IMR-90 (cell line): ENCODE results near the gene USP32. TPM values are rescaled to one million over a fixed set of nuclear protein-coding genes. Genes with fewer than 3 reads are reported as not detected.

Experiments used
- ATAC-seq: fragments of 200-7000 bp; cut with Tn5 transposase; 2 replicates; pipeline ENCODE4 v1.9.1; 2020; ENCODE audit warnings: low read depth, mild to moderate bottlenecking, moderate library complexity
- BruUV-seq: library from RNA; stranded (reverse); fragments of 400-500 nt; replicated peaks from 2 replicates; lab custom pipeline; 2021; lab: Mats Ljungman, UMichigan
- CTCF ChIA-PET: fragments of 300-600 bp; formaldehyde crosslinking; extraction: SDS; loops from one replicate; lab custom pipeline; 2021; ENCODE audit warnings: antibody characterized with exemption; lab: Yijun Ruan, JAX
- POLR2A ChIA-PET: fragments of 300-600 bp; sonication (Branson Sonifier 250); formaldehyde crosslinking; loops from one replicate; lab custom pipeline; 2022; ENCODE audit warnings: antibody characterized with exemption; ENCODE audit not compliant: unreplicated experiment; lab: Charles Lee
- DNase-seq: peaks from one replicate; pipeline ENCODE4 v3.0.0; 2013
- H2AFZ ChIP-seq: replicated peaks from 2 replicates; pipeline ENCODE3; 2013; ENCODE audit warnings: low read length, mild to moderate bottlenecking; ENCODE audit not compliant: poor library complexity
- H2AK5ac ChIP-seq: 2 replicates; pipeline ENCODE4 v1.6.1; 2013; ENCODE audit warnings: low read depth, low read length, inconsistent platforms
- H2AK9ac ChIP-seq: replicated peaks from 2 replicates; pipeline ENCODE3; 2013; ENCODE audit warnings: mild to moderate bottlenecking, low read depth, low read length, moderate library complexity; ENCODE audit not compliant: poor library complexity
- H2BK120ac ChIP-seq: 2 replicates; pipeline ENCODE4 v1.6.1; 2013; ENCODE audit warnings: low read depth, low read length, inconsistent platforms
- H2BK15ac ChIP-seq: 3 replicates; pipeline ENCODE4 v1.6.1; 2013; ENCODE audit warnings: low read depth, low read length, inconsistent platforms
- H2BK20ac ChIP-seq: 2 replicates; pipeline ENCODE4 v1.6.1; 2013; ENCODE audit warnings: low read depth, mild to moderate bottlenecking, inconsistent platforms, low read length, moderate library complexity
- H2BK5ac ChIP-seq: 2 replicates; pipeline ENCODE4 v1.6.1; 2013; ENCODE audit warnings: mild to moderate bottlenecking, low read depth, low read length, inconsistent platforms; ENCODE audit not compliant: poor library complexity, severe bottlenecking
- H3K14ac ChIP-seq: replicated peaks from 2 replicates; pipeline ENCODE4 v1.6.1; 2013; ENCODE audit warnings: low read depth, low read length, inconsistent platforms
- H3K18ac ChIP-seq: 2 replicates; pipeline ENCODE4 v1.6.1; 2013; ENCODE audit warnings: low read depth, low read length, control low read depth
- H3K23ac ChIP-seq: 2 replicates; pipeline ENCODE4 v1.6.1; 2013; ENCODE audit warnings: low read depth, low read length, inconsistent platforms
- H3K27ac ChIP-seq: 2 replicates; pipeline ENCODE4 v1.5.1; 2013; ENCODE audit warnings: mild to moderate bottlenecking, control low read depth, low read length; ENCODE audit not compliant: insufficient read depth
- H3K27me3 ChIP-seq: 2 replicates; pipeline ENCODE4 v1.6.1; 2013; ENCODE audit warnings: low read length; ENCODE audit not compliant: control insufficient read depth, insufficient read depth
- H3K36me3 ChIP-seq: 2 replicates; pipeline ENCODE4 v1.6.1; 2013; ENCODE audit warnings: low read length, mixed read lengths; ENCODE audit not compliant: control insufficient read depth, insufficient read depth
- H3K4ac ChIP-seq: 2 replicates; pipeline ENCODE4 v1.6.1; 2013; ENCODE audit warnings: low read depth, low read length, inconsistent platforms
- H3K4me1 ChIP-seq: 2 replicates; pipeline ENCODE4 v1.6.1; 2013; ENCODE audit warnings: low read length, mixed read lengths; ENCODE audit not compliant: control insufficient read depth, insufficient read depth
- H3K4me2 ChIP-seq: 2 replicates; pipeline ENCODE4 v1.6.1; 2013; ENCODE audit warnings: low read depth, mild to moderate bottlenecking, control low read depth, low read length, moderate library complexity
- H3K4me3 ChIP-seq: 2 replicates; pipeline ENCODE4 v1.5.1; 2013; ENCODE audit warnings: low read depth, mild to moderate bottlenecking, control low read depth, low read length, moderate library complexity; ENCODE audit not compliant: insufficient read depth
- H3K56ac ChIP-seq: 2 replicates; pipeline ENCODE4 v1.6.1; 2013; ENCODE audit warnings: low read length, inconsistent platforms; ENCODE audit not compliant: insufficient read depth; ENCODE audit errors: extremely low read depth
- H3K79me1 ChIP-seq, 2 experiments: 2 replicates each; pipeline ENCODE4 v1.6.1; 2013; ENCODE audit warnings: low read length in 2 of 2, inconsistent platforms in 1 of 2, low read depth in 1 of 2
- H3K9ac ChIP-seq: 2 replicates; pipeline ENCODE4 v1.6.1; 2013; ENCODE audit warnings: low read depth, low read length, control low read depth
- H3K9me1 ChIP-seq: 2 replicates; pipeline ENCODE4 v1.6.1; 2013; ENCODE audit warnings: low read length, inconsistent platforms; ENCODE audit not compliant: insufficient read depth
- H3K9me3 ChIP-seq: 2 replicates; pipeline ENCODE4 v1.6.1; 2013; ENCODE audit warnings: low read length; ENCODE audit not compliant: control insufficient read depth, insufficient read depth
- H4K20me1 ChIP-seq: 2 replicates; pipeline ENCODE4 v1.6.1; 2013; ENCODE audit warnings: low read length, inconsistent platforms; ENCODE audit not compliant: insufficient read depth
- H4K5ac ChIP-seq: 2 replicates; pipeline ENCODE4 v1.6.1; 2013; ENCODE audit warnings: mild to moderate bottlenecking, low read depth, low read length, control low read depth
- H4K8ac ChIP-seq, 2 experiments: 2 replicates each; pipeline ENCODE4 v1.6.1; 2013; ENCODE audit warnings: low read depth in 2 of 2, low read length in 2 of 2, control low read depth in 1 of 2, inconsistent platforms in 1 of 2
- H4K91ac ChIP-seq: 2 replicates; pipeline ENCODE4 v1.6.1; 2013; ENCODE audit warnings: low read depth, low read length, inconsistent platforms; ENCODE audit not compliant: insufficient read depth
- BHLHE40 ChIP-seq: fragments of 150-350 bp; IDR thresholded peaks from 2 replicates; pipeline ENCODE4 v1.6.1; 2016; ENCODE audit warnings: mild to moderate bottlenecking, low read depth, low read length
- CEBPB ChIP-seq: IDR thresholded peaks from 2 replicates; pipeline ENCODE4 v1.6.1; 2012; ENCODE audit warnings: low read depth, low read length, improper control_type of control experiment
- CHD1 ChIP-seq: IDR thresholded peaks from 2 replicates; pipeline ENCODE4 v1.6.1; 2012; ENCODE audit warnings: low read depth, low read length, improper control_type of control experiment
- ELK1 ChIP-seq: fragments of 150-350 bp; IDR thresholded peaks from 2 replicates; pipeline ENCODE4 v1.6.1; 2016; ENCODE audit warnings: low read depth, mild to moderate bottlenecking, low read length, moderate library complexity, borderline replicate concordance
- FOS ChIP-seq: fragments of 150-350 bp; IDR thresholded peaks from 2 replicates; pipeline ENCODE4 v1.6.1; 2016; ENCODE audit warnings: low read depth, low read length
- MAFK ChIP-seq: IDR thresholded peaks from 2 replicates; pipeline ENCODE4 v1.6.1; 2012; ENCODE audit warnings: low read depth, low read length, improper control_type of control experiment
- MAZ ChIP-seq: IDR thresholded peaks from 2 replicates; pipeline ENCODE4 v1.6.1; 2012; ENCODE audit warnings: low read depth, mild to moderate bottlenecking, low read length, improper control_type of control experiment, moderate library complexity, borderline replicate concordance
- MXI1 ChIP-seq: IDR thresholded peaks from 2 replicates; pipeline ENCODE4 v1.6.1; 2012; ENCODE audit warnings: low read depth, mild to moderate bottlenecking, low read length, moderate library complexity, borderline replicate concordance
- NFE2L2 ChIP-seq: fragments of 150-350 bp; IDR thresholded peaks from 2 replicates; pipeline ENCODE4 v1.6.1; 2016; ENCODE audit warnings: low read depth, mild to moderate bottlenecking, low read length
- RCOR1 ChIP-seq: IDR thresholded peaks from 2 replicates; pipeline ENCODE4 v1.6.1; 2012; ENCODE audit warnings: mild to moderate bottlenecking, low read length, improper control_type of control experiment; ENCODE audit not compliant: insufficient replicate concordance
- SMC3 ChIP-seq: fragments of 150-350 bp; IDR thresholded peaks from 2 replicates; pipeline ENCODE4 v1.6.1; 2016; ENCODE audit warnings: low read depth, mild to moderate bottlenecking, antibody characterized with exemption, low read length, moderate library complexity
- WGBS, 2 experiments: methylation state at CpG; one replicate each; pipeline versions ENCODE4 v1.1.5 to v1.1.7; 2013; ENCODE audit warnings: missing lambda C conversion rate in 2 of 2; ENCODE audit not compliant: insufficient read length in 1 of 2; ENCODE audit errors: extremely low coverage in 2 of 2; 5-methylcytosine and 5-hydroxymethylcytosine counted together
- dilution Hi-C: fragments of 300-500 bp; cut with HindIII; formaldehyde crosslinking; loops from one replicate; pipeline ENCODE4 v1.14.3; 2018; ENCODE audit warnings: low sequenced_read_pairs; ENCODE audit not compliant: unreplicated experiment
- in situ Hi-C: fragments of 300-500 bp; cut with MboI; formaldehyde crosslinking; loops from 3 replicates; pipeline ENCODE4 v1.14.3; 2019; ENCODE audit warnings: low sequenced_read_pairs, inconsistent platforms, mixed read lengths
- intact Hi-C: fragments of 100-400 bp; cut with micrococcal nuclease; formaldehyde crosslinking; loops from 2 replicates; pipeline ENCODE4 v1.10.0; 2022
- polyA plus RNA-seq, 3 experiments: library from polyadenylated mRNA; depleted of rRNA; stranded (reverse); fragments of >200 nt; gene quantifications; 2 replicates each; pipeline ENCODE4 v1.2.3, GENCODE V29; 2012; ENCODE audit warnings: low replicate concordance in 1 of 3
- total RNA-seq: library from RNA; depleted of rRNA; stranded (reverse); fragments of >200 nt; gene quantifications from 2 replicates; pipeline ENCODE4 v1.2.3, GENCODE V29; 2012
- TF ChIP-seq, protein P1 (sequence below): fragments of 150-350 bp; IDR thresholded peaks from 2 replicates; pipeline ENCODE4 v1.6.1; 2017; ENCODE audit warnings: mild to moderate bottlenecking, antibody characterized with exemption, low read length, low read depth

Gene USP32
- total and polyA plus RNA-seq, 2 of the 4 experiments (the other 2 are of a cell fraction): 16.8 to 46.8 TPM

DNA sequence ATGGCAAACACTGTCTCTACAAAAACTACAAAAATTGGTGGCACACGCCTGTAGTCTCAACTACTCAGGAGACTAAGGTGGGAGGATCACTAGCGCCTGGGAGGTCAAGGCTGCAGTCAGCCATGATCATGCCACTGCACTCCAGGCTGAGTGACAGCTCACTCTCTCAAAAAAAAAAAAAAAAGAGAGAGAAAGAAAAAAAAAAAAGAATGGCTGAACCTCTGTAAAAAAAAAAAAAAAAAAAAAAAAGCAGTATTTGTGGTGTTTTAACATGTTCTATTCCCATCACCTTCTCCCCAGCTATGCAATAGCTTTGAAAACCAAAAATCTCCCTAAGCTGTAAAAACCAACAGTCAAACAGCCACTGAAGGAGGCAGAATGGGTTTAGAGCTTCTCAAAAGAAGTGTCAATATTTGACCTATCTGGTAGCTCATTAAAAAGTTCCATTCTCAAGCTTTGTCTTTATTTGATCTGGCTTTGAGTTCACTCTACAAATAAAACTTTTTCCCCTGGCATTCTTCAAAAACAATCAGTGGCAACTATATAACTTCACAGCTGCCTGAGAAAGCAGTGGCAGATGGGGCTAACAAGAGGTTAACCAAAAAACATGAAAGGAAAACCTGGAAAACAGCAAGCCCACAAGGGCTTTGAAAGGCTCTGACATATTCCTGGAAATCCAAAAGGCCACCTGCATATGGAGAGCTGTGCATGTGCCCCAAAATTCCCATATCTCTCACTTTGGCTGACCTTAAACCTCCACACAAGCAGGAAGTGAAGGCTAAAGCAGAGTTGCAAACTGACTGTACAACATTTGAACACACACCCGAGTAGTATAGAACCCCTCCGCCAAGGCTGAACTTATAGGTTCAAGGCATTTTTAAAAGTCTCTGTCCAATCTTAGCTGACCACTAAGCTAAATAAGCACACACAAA lies 36.0 kb downstream of the USP32 start:
- no peak overlapping the region for H2BK5ac ChIP-seq
- peak overlapping the region; percentile 4; the same call in 1 of the 2 replicates for H4K5ac ChIP-seq
- peaks cover 3% of the 10 kb centered on the region; the same call in 1 of the 2 replicates for H3K9me3 ChIP-seq
- CTCF ChIA-PET: interaction anchor here (1.1 kb wide), 1 partner anchor 35 kb away, joined by 4 read pairs; no protein-coding TSS in a partner anchor
- no peak overlapping the region for H2AFZ ChIP-seq
- WGBS, 2 experiments: no CpG with 5 or more reads among the region's 4 CpGs
- no peak overlapping the region for H3K23ac ChIP-seq
- TF ChIP-seq, protein P1, sequence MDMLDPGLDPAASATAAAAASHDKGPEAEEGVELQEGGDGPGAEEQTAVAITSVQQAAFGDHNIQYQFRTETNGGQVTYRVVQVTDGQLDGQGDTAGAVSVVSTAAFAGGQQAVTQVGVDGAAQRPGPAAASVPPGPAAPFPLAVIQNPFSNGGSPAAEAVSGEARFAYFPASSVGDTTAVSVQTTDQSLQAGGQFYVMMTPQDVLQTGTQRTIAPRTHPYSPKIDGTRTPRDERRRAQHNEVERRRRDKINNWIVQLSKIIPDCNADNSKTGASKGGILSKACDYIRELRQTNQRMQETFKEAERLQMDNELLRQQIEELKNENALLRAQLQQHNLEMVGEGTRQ: no peak
- TF ChIP-seq ELK1: no peak
- TF ChIP-seq SMC3: no peak
- TF ChIP-seq CEBPB: no peak
- no peak for TF ChIP-seq MAFK
- TF ChIP-seq MAZ: no peak
- TF ChIP-seq RCOR1: no peak
- no peak for TF ChIP-seq NFE2L2
- no peak for TF ChIP-seq FOS
- TF ChIP-seq CHD1: no peak
- TF ChIP-seq MXI1: no peak
- no peak for TF ChIP-seq BHLHE40
- H2BK15ac ChIP-seq: no peak overlapping the region
- H3K36me3 ChIP-seq: no peaks in the 10 kb centered on the region
- BruUV-seq: no TSS peak
- H2AK5ac ChIP-seq: peak overlapping the region; percentile 27; the same call in 1 of the 2 replicates
- H3K27me3 ChIP-seq: no peaks in the 10 kb centered on the region
- H3K9ac ChIP-seq: no peak overlapping the region
- H3K79me1 ChIP-seq: peaks cover 40 to 76% of the 10 kb centered on the region in 2 experiments
- intact Hi-C loops: no loop called here
- no peak for ATAC-seq
- no peak overlapping the region for H3K14ac ChIP-seq
- dilution Hi-C loops: no loop called here
- peaks cover 5% of the 10 kb centered on the region; the same call in 1 of the 2 replicates for H3K9me1 ChIP-seq
- H3K4me3 ChIP-seq: no peak overlapping the region
- in situ Hi-C loops: no loop called here
- peak overlapping the region; percentile 68 for H3K18ac ChIP-seq
- POLR2A ChIA-PET: interaction anchor here (0.5 to 0.6 kb wide), 2 partner anchors 37 to 52 kb away, joined by 4 to 8 read pairs; no protein-coding TSS in a partner anchor
- H2AK9ac ChIP-seq: no peak overlapping the region
- no peak overlapping the region for H2BK20ac ChIP-seq
- H4K8ac ChIP-seq: peak overlapping the region in 1 of 2 experiments; percentile 19; a peak in 1 of 4 replicates
- H3K4me1 ChIP-seq: peaks cover 15% of the 10 kb centered on the region
- no peak overlapping the region for H4K91ac ChIP-seq
- H3K4ac ChIP-seq: no peak overlapping the region
- H3K4me2 ChIP-seq: no peak overlapping the region
- H4K20me1 ChIP-seq: peaks cover 64% of the 10 kb centered on the region
- H3K56ac ChIP-seq: no peak overlapping the region
- DNase-seq: no peak
- peak overlapping the region; percentile 47; the same call in 1 of the 2 replicates for H3K27ac ChIP-seq
- 0 out of 2 replicates have a peak overlapping the region, but pooled peaks have one; percentile 6 for H2BK120ac ChIP-seq
